Neural cell (in vitro differentiated cells): ENCODE results near the gene ZC3H6. TPM values are rescaled to one million over a fixed set of nuclear protein-coding genes. Genes with fewer than 3 reads are reported as not detected.

ENCODE experiments used
- H2AFZ ChIP-seq: fragments of 200-600, 300-800 bp; sonication (generic), shearing (Covaris generic); 2 replicates; pipeline ENCODE4 v1.6.0; 2014; ENCODE audit warnings: low read depth, mild to moderate bottlenecking, antibody characterized with exemption, low read length, moderate library complexity
- H3F3A ChIP-seq: fragments of 200-600 bp; shearing (Covaris generic); 2 replicates; pipeline ENCODE4 v1.6.1; 2016; ENCODE audit warnings: mild to moderate bottlenecking, moderate library complexity, mixed read lengths, antibody characterized with exemption, low read length; ENCODE audit not compliant: insufficient read depth, poor library complexity, severe bottlenecking
- H3K27ac ChIP-seq: fragments of 200-600, 300-800 bp; sonication (generic), shearing (Covaris generic); 2 replicates; pipeline ENCODE4 v1.5.1; 2014; ENCODE audit warnings: mild to moderate bottlenecking, low read length, moderate library complexity
- H3K27me3 ChIP-seq: fragments of 300-800, 200-600 bp; sonication (generic), shearing (Covaris generic); 2 replicates; pipeline ENCODE4 v1.6.0; 2014; ENCODE audit warnings: mild to moderate bottlenecking, low read depth, low read length, moderate library complexity; ENCODE audit not compliant: insufficient read depth
- H3K36me3 ChIP-seq: fragments of 300-800, 200-600 bp; sonication (generic), shearing (Covaris generic); 2 replicates; pipeline ENCODE4 v1.5.1; 2014; ENCODE audit warnings: mild to moderate bottlenecking, antibody characterized with exemption, low read length, moderate library complexity; ENCODE audit not compliant: insufficient read depth
- H3K4me2 ChIP-seq: fragments of 300-800, 200-600 bp; sonication (generic), shearing (Covaris generic); 2 replicates; pipeline ENCODE4 v1.6.0; 2014; ENCODE audit warnings: mild to moderate bottlenecking, low read length
- H3K4me3 ChIP-seq: fragments of 300-800, 200-600 bp; sonication (generic), shearing (Covaris generic); 2 replicates; pipeline ENCODE4 v1.5.1; 2014; ENCODE audit warnings: mild to moderate bottlenecking, low read length, moderate library complexity
- H3K79me2 ChIP-seq: fragments of 200-600 bp; shearing (Covaris generic); replicated peaks from 2 replicates; pipeline ENCODE4 v1.6.0; 2014; ENCODE audit warnings: mild to moderate bottlenecking, low read length, moderate library complexity; ENCODE audit not compliant: insufficient read depth
- H3K9ac ChIP-seq: fragments of 300-800, 200-600 bp; sonication (generic), shearing (Covaris generic); 2 replicates; pipeline ENCODE4 v1.6.1; 2016; ENCODE audit warnings: mild to moderate bottlenecking, low read length, mixed read lengths
- H3K9me2 ChIP-seq: fragments of 200-600 bp; shearing (Covaris generic); 2 replicates; pipeline ENCODE4 v1.6.1; 2016; ENCODE audit warnings: mild to moderate bottlenecking, low read length, mixed read lengths; ENCODE audit not compliant: insufficient read depth
- H3K9me3 ChIP-seq: fragments of 200-600, 300-800 bp; sonication (generic), shearing (Covaris generic); 2 replicates; pipeline ENCODE4 v1.6.1; 2016; ENCODE audit warnings: mild to moderate bottlenecking, mixed run types, low read length, moderate library complexity, mixed read lengths
- H4K20me1 ChIP-seq: fragments of 200-600 bp; shearing (Covaris generic); 2 replicates; pipeline ENCODE4 v1.6.1; 2016; ENCODE audit warnings: mild to moderate bottlenecking, mixed run types; ENCODE audit not compliant: insufficient read depth
- CTCF ChIP-seq: fragments of 450-650 bp; IDR thresholded peaks from 2 replicates; pipeline ENCODE4 v1.5.1; 2014; ENCODE audit warnings: antibody characterized with exemption, mild to moderate bottlenecking, moderate library complexity; ENCODE audit not compliant: poor library complexity, severe bottlenecking
- EP300 ChIP-seq: fragments of 450-650 bp; conservative IDR thresholded peaks from 2 replicates; pipeline ENCODE4 v1.6.1; 2014; ENCODE audit warnings: antibody characterized with exemption, mild to moderate bottlenecking, moderate library complexity; ENCODE audit not compliant: poor library complexity, severe bottlenecking
- EZH2 ChIP-seq: fragments of 200-600, 300-800 bp; shearing (Covaris generic), sonication (generic); IDR thresholded peaks from 2 replicates; pipeline ENCODE4 v1.6.1; 2014; ENCODE audit warnings: antibody characterized with exemption, low read length, borderline replicate concordance, mild to moderate bottlenecking; ENCODE audit not compliant: insufficient read depth, poor library complexity, severe bottlenecking
- MXI1 ChIP-seq: fragments of 450-650 bp; conservative IDR thresholded peaks from 2 replicates; pipeline ENCODE4 v1.6.1; 2014; ENCODE audit warnings: antibody characterized with exemption, mild to moderate bottlenecking; ENCODE audit not compliant: poor library complexity, severe bottlenecking
- POLR2AphosphoS5 ChIP-seq: IDR thresholded peaks from 2 replicates; pipeline ENCODE4 v1.6.1; 2012
- RAD21 ChIP-seq: fragments of 450-650 bp; conservative IDR thresholded peaks from 2 replicates; pipeline ENCODE4 v1.6.1; 2014; ENCODE audit warnings: antibody characterized with exemption, mild to moderate bottlenecking, moderate library complexity
- REST ChIP-seq: IDR thresholded peaks from 2 replicates; pipeline ENCODE4 v1.6.1; 2012; ENCODE audit warnings: borderline replicate concordance
- SMC3 ChIP-seq: fragments of 450-650 bp; conservative IDR thresholded peaks from 2 replicates; pipeline ENCODE4 v1.6.1; 2014; ENCODE audit warnings: antibody characterized with exemption, mild to moderate bottlenecking, moderate library complexity; ENCODE audit not compliant: poor library complexity
- TAF1 ChIP-seq: IDR thresholded peaks from 2 replicates; pipeline ENCODE4 v1.6.1; 2012; ENCODE audit warnings: low read depth
- polyA plus RNA-seq: library from polyadenylated mRNA; depleted of rRNA; stranded (reverse); fragments of >200 nt; gene quantifications from 2 replicates; pipeline ENCODE4 v1.2.3, GENCODE V29; 2014

ZC3H6 gene
- polyA plus RNA-seq, 1 donor from 2014 or later: 6.1 TPM

DNA sequence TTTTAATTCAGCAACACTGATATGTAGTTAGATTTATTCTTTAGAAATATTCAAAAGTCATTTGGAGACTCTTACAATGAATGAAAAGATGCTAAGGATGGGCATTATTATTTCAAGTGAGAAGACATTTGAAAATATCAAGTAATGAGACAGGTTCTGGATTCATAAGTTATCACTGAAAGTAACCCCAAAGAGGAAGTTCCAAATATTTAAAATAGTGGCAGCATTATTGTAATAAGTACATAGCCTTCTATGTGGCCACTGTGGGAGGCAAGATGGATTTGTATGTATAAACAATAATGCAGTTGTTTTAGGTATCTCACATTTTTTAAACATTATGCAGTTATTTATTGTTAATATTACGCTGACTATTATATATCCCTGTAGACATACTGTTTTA, 29.7 kb downstream of the ZC3H6 start:
- H3K9me3 ChIP-seq: no peaks in the 10 kb centered on the region
- H3F3A ChIP-seq: no peaks in the 10 kb centered on the region
- H3K36me3 ChIP-seq: peaks cover 6% of the 10 kb centered on the region
- no peak overlapping the region for H2AFZ ChIP-seq
- no peaks in the 10 kb centered on the region for H3K79me2 ChIP-seq
- no peak overlapping the region for H3K27ac ChIP-seq
- no peaks in the 10 kb centered on the region for H3K27me3 ChIP-seq
- TF ChIP-seq POLR2AphosphoS5 (no peak), EP300 (no peak), REST (no peak), SMC3 (no peak), TAF1 (no peak), MXI1 (no peak), RAD21 (no peak), CTCF (no peak), EZH2 (no peak)
- H3K9me2 ChIP-seq: no peaks in the 10 kb centered on the region
- no peak overlapping the region for H3K9ac ChIP-seq
- H4K20me1 ChIP-seq: no peaks in the 10 kb centered on the region
- H3K4me2 ChIP-seq: no peak overlapping the region
- H3K4me3 ChIP-seq: no peak overlapping the region

DNA sequence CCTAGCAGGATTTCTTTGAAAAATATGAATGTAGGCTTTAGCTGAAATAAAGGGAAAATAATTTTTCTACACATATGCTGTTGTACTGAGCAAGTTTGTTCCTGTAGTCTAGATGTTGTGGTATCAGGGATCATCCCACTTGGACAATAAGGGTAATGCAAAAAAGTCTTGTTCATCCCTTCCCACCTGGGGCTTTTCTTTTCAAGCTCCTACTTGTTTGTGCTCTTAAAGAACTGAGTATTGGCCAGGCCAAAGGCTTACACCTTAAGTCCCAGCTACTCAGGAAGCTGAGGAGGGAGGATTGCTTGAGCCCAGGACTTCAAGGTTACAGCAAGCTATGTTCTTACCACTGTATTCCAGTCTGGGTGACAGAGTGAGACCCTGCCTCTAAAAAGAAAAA, 35.5 kb downstream of the ZC3H6 start:
- H3K27me3 ChIP-seq: no peaks in the 10 kb centered on the region
- peaks cover 4% of the 10 kb centered on the region for H3K36me3 ChIP-seq
- H3K9me2 ChIP-seq: no peaks in the 10 kb centered on the region
- H3K79me2 ChIP-seq: no peaks in the 10 kb centered on the region
- no peak overlapping the region for H2AFZ ChIP-seq
- no peaks in the 10 kb centered on the region for H3K9me3 ChIP-seq
- no peak overlapping the region for H3K4me2 ChIP-seq
- H3K27ac ChIP-seq: no peak overlapping the region
- no peak for TF ChIP-seq REST
- no peak for TF ChIP-seq CTCF
- no peak for TF ChIP-seq EZH2
- no peak for TF ChIP-seq POLR2AphosphoS5
- H4K20me1 ChIP-seq: no peaks in the 10 kb centered on the region
- no peak overlapping the region for H3K4me3 ChIP-seq
- H3K9ac ChIP-seq: no peak overlapping the region
- H3F3A ChIP-seq: no peaks in the 10 kb centered on the region
